NB4 (cell line): ENCODE results near the gene HDAC8.

Experiments used
- CTCF ChIP-seq: IDR thresholded peaks from one replicate; pipeline ENCODE4 v1.5.1; 2012; ENCODE audit warnings: low read depth, low read length
- MYC ChIP-seq: IDR thresholded peaks from 2 replicates; pipeline ENCODE4 v1.6.1; 2011; ENCODE audit warnings: low read depth, low read length
- POLR2A ChIP-seq: IDR thresholded peaks from 2 replicates; pipeline ENCODE4 v1.6.1; 2011; ENCODE audit warnings: mild to moderate bottlenecking; ENCODE audit not compliant: insufficient read length; ENCODE audit errors: extremely low read depth

GRCh38 chrX:72609313-72609712 is 36.7 kb upstream of the HDAC8 start:
- TF ChIP-seq CTCF, result no peak
- TF ChIP-seq MYC, result no peak
- no peak for TF ChIP-seq POLR2A
